Mesenchymal stem cell (in vitro differentiated cells and primary cell): ENCODE measurements around the gene GHRHR. TPM values are rescaled to one million over a fixed set of nuclear protein-coding genes. Genes with fewer than 3 reads are reported as not detected.

Experiments used
- DNase-seq: peaks from one replicate; pipeline ENCODE4 v3.0.0-alpha.2; 2013
- H2AFZ ChIP-seq: one replicate; pipeline ENCODE4 v1.6.1; 2013; ENCODE audit warnings: low read depth, mild to moderate bottlenecking, control low read depth, inconsistent platforms, low read length, moderate library complexity
- H2AK5ac ChIP-seq: 2 replicates; pipeline ENCODE4 v1.6.1; 2013; ENCODE audit warnings: low read length, moderate library complexity, mild to moderate bottlenecking, inconsistent platforms; ENCODE audit not compliant: severe bottlenecking
- H2BK120ac ChIP-seq: one replicate; pipeline ENCODE4 v1.6.1; 2013; ENCODE audit warnings: low read depth, mild to moderate bottlenecking, inconsistent platforms, low read length, moderate library complexity
- H2BK12ac ChIP-seq, 2 experiments: one replicate each; pipeline ENCODE4 v1.6.1; 2013; ENCODE audit warnings: inconsistent platforms in 2 of 2, low read length in 2 of 2, mild to moderate bottlenecking in 2 of 2, moderate library complexity in 2 of 2, control low read depth in 1 of 2
- H2BK15ac ChIP-seq: one replicate; pipeline ENCODE4 v1.6.1; 2013; ENCODE audit warnings: mild to moderate bottlenecking, low read depth, inconsistent platforms; ENCODE audit not compliant: poor library complexity, severe bottlenecking
- H2BK5ac ChIP-seq: 2 replicates; pipeline ENCODE4 v1.6.1; 2013; ENCODE audit warnings: low read depth, mild to moderate bottlenecking, low read length, control low read depth, inconsistent platforms; ENCODE audit not compliant: poor library complexity, severe bottlenecking
- H3K14ac ChIP-seq, 2 experiments: one replicate each; pipeline ENCODE4 v1.6.1; 2013; ENCODE audit warnings: inconsistent platforms in 2 of 2, low read length in 2 of 2, control low read depth in 1 of 2, mild to moderate bottlenecking in 1 of 2, moderate library complexity in 1 of 2
- H3K18ac ChIP-seq, 2 experiments: one replicate each; pipeline ENCODE4 v1.6.1; 2013; ENCODE audit warnings: inconsistent platforms in 2 of 2, low read length in 2 of 2, control low read depth in 1 of 2, low read depth in 1 of 2, mild to moderate bottlenecking in 1 of 2
- H3K23ac ChIP-seq, 2 experiments: one replicate each; pipeline ENCODE4 v1.6.1; 2013; ENCODE audit warnings: inconsistent platforms in 2 of 2, low read length in 2 of 2, mild to moderate bottlenecking in 2 of 2, moderate library complexity in 2 of 2, control low read depth in 1 of 2
- H3K27ac ChIP-seq: 2 replicates; pipeline ENCODE4 v1.5.1; 2013; ENCODE audit warnings: mild to moderate bottlenecking, moderate library complexity, low read length, control low read depth, inconsistent platforms; ENCODE audit not compliant: poor library complexity, severe bottlenecking
- H3K27me3 ChIP-seq, 2 experiments: 2 replicates each; pipeline versions ENCODE4 v1.6.1 to v1.7.0; 2013; ENCODE audit warnings: low read length in 2 of 2, mild to moderate bottlenecking in 2 of 2, moderate library complexity in 2 of 2, control low read depth in 1 of 2, inconsistent platforms in 1 of 2; ENCODE audit not compliant: control insufficient read depth in 1 of 2, insufficient read depth in 1 of 2
- H3K36me3 ChIP-seq, 2 experiments: 2 replicates each; pipeline versions ENCODE4 v1.6.1 to v1.7.0; 2013; ENCODE audit warnings: low read length in 2 of 2, control low read depth in 1 of 2, inconsistent platforms in 1 of 2, low read depth in 1 of 2, mild to moderate bottlenecking in 1 of 2; ENCODE audit not compliant: insufficient read depth in 2 of 2, control insufficient read depth in 1 of 2
- H3K4ac ChIP-seq, 2 experiments: one replicate each; pipeline ENCODE4 v1.6.1; 2013; ENCODE audit warnings: inconsistent platforms in 2 of 2, low read length in 2 of 2, mild to moderate bottlenecking in 2 of 2, moderate library complexity in 2 of 2, control low read depth in 1 of 2, low read depth in 1 of 2
- H3K4me1 ChIP-seq: 2 replicates; pipeline ENCODE4 v1.6.1; 2013; ENCODE audit warnings: low read depth, low read length, control low read depth; ENCODE audit not compliant: control insufficient read depth, insufficient read depth
- H3K4me2 ChIP-seq: 2 replicates; pipeline ENCODE4 v1.6.1; 2013; ENCODE audit warnings: low read length, mild to moderate bottlenecking, inconsistent platforms; ENCODE audit not compliant: poor library complexity, severe bottlenecking
- H3K4me3 ChIP-seq, 2 experiments: 2 replicates each; pipeline versions ENCODE4 v1.5.1 to v1.7.0; 2013; ENCODE audit warnings: low read length in 2 of 2, mild to moderate bottlenecking in 2 of 2, control low read depth in 1 of 2, low read depth in 1 of 2; ENCODE audit not compliant: insufficient read depth in 1 of 2
- H3K79me1 ChIP-seq: replicated peaks from 2 replicates; pipeline ENCODE4 v1.6.1; 2013; ENCODE audit warnings: mild to moderate bottlenecking, control low read depth, low read length, inconsistent platforms; ENCODE audit not compliant: poor library complexity, severe bottlenecking
- H3K9ac ChIP-seq: 2 replicates; pipeline ENCODE4 v1.7.0; 2013; ENCODE audit warnings: mild to moderate bottlenecking, low read length, moderate library complexity
- H3K9me3 ChIP-seq: 2 replicates; pipeline ENCODE4 v1.7.0; 2013; ENCODE audit warnings: mild to moderate bottlenecking, low read length; ENCODE audit not compliant: control insufficient read depth
- H4K8ac ChIP-seq: one replicate; pipeline ENCODE4 v1.6.1; 2013; ENCODE audit warnings: inconsistent platforms, mild to moderate bottlenecking, low read length, moderate library complexity
- H4K91ac ChIP-seq: one replicate; pipeline ENCODE4 v1.6.1; 2013; ENCODE audit warnings: mild to moderate bottlenecking, low read length, inconsistent platforms
- WGBS: methylation state at CpG from one replicate; pipeline ENCODE4 v1.1.7; 2013; ENCODE audit warnings: mixed read lengths; 5-methylcytosine and 5-hydroxymethylcytosine counted together
- polyA plus RNA-seq, 2 experiments: library from polyadenylated mRNA; stranded (reverse); fragments of 200-250 nt; gene quantifications; one replicate each; pipeline ENCODE4 v1.2.3, GENCODE V29; 2013

The GHRHR gene
- polyA plus RNA-seq (2013, experiment 1 of 2): not detected
- polyA plus RNA-seq (2013, experiment 2 of 2): not detected

DNA sequence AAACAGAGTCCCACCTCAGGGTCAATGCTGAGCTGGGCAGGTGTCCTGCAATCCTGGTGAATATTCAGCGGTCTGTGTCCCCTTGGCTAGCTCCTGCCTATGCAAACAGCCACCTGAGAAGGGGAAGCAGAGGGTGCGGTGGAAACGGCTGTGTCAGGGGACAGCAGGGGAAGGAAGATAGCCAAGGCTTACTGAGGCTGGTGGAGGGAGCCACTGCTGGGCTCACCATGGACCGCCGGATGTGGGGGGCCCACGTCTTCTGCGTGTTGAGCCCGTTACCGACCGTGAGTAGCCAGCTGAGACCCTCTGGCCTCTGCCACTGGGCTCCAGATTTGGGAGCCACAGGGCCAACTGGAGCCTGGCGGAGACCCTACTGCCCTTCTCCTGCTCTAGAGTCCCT is at the start of gene GHRHR:
Gene GHRHR (plus strand): TSS at position 112 of the 400 bp plus-strand sequence. CDS start 116 bp downstream, at position 228.
- H2BK12ac ChIP-seq: no peak within 1 kb of the TSS

DNA sequence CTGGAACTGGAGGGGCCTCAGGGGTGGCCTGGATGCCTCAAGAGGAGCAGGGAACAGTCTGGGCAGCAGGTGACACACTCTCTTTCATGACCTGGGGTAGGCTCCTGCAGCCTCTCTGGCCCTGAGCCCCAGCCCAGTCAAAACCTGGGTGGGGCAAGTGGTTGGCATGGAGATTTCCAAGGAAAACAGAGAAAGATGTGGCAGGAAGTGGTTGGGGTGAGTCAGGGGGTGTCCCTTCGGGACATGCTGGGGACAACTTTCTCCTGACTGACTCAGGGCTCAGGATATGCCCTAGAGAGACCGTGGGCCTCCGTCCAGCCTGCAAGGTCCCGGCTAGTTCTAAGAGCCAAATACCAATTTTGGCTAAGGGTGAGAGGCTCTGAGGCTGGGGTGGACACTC is 49.2 kb upstream of the GHRHR start:
- Histone ChIP-seq H3K4me1 (peaks cover 52% of the 10 kb centered on the region), H2BK5ac (no peak overlapping the region), H2BK120ac (no peak overlapping the region), H3K14ac (peak overlapping the region in 1 of 2 experiments; percentile 89), H3K9me3 (no peaks in the 10 kb centered on the region), H3K18ac (peak overlapping the region; percentile 48 to 78), H3K4me3 (peak overlapping the region in 1 of 2 experiments; percentile 6), H3K4ac (no peak overlapping the region), H3K79me1 (no peaks in the 10 kb centered on the region), H3K27me3 (no peaks in the 10 kb centered on the region), H2BK15ac (no peak overlapping the region), H4K8ac (no peak overlapping the region), H3K23ac (no peak overlapping the region), H3K4me2 (no peak overlapping the region), H4K91ac (peak overlapping the region; percentile 43), H3K27ac (no peak overlapping the region), H3K36me3 (peaks cover 0 to 8% of the 10 kb centered on the region in 2 experiments), H2AK5ac (no peak overlapping the region), H2BK12ac (no peak overlapping the region), H2AFZ (no peak overlapping the region), H3K9ac (peak overlapping the region; percentile 66)
- WGBS: 16% methylated on average over 4 of the region's 4 CpGs
- peak; percentile 69 for DNase-seq

More for the DNA sequence above, at the start of gene GHRHR:
- peaks cover 45 to 46% of the 10 kb centered on the region in 2 experiments for H3K27me3 ChIP-seq
- no peaks in the 10 kb centered on the region for H3K36me3 ChIP-seq
- H4K8ac ChIP-seq: no peak within 1 kb of the TSS
- H2BK120ac ChIP-seq: no peak within 1 kb of the TSS
- WGBS: 84% methylated on average over 10 of the region's 11 CpGs
- no peak within 1 kb of the TSS for H2AK5ac ChIP-seq
- H3K4ac ChIP-seq: no peak within 1 kb of the TSS
- H2BK5ac ChIP-seq: no peak within 1 kb of the TSS
- no peak for DNase-seq
- H4K91ac ChIP-seq: no peak within 1 kb of the TSS
- H3K4me3 ChIP-seq: no peak within 1 kb of the TSS
- H3K4me2 ChIP-seq: no peak within 1 kb of the TSS
- H3K27ac ChIP-seq: no peak within 1 kb of the TSS
- peak within 1 kb of the TSS; percentile 54 for H2BK15ac ChIP-seq
- H3K23ac ChIP-seq: no peak within 1 kb of the TSS
- H3K14ac ChIP-seq: no peak within 1 kb of the TSS
- H3K79me1 ChIP-seq: no peaks in the 10 kb centered on the region
- no peak within 1 kb of the TSS for H3K18ac ChIP-seq
- no peaks in the 10 kb centered on the region for H3K9me3 ChIP-seq
- no peak within 1 kb of the TSS for H3K9ac ChIP-seq
- H2AFZ ChIP-seq: no peak within 1 kb of the TSS
- H3K4me1 ChIP-seq: no peaks in the 10 kb centered on the region

DNA sequence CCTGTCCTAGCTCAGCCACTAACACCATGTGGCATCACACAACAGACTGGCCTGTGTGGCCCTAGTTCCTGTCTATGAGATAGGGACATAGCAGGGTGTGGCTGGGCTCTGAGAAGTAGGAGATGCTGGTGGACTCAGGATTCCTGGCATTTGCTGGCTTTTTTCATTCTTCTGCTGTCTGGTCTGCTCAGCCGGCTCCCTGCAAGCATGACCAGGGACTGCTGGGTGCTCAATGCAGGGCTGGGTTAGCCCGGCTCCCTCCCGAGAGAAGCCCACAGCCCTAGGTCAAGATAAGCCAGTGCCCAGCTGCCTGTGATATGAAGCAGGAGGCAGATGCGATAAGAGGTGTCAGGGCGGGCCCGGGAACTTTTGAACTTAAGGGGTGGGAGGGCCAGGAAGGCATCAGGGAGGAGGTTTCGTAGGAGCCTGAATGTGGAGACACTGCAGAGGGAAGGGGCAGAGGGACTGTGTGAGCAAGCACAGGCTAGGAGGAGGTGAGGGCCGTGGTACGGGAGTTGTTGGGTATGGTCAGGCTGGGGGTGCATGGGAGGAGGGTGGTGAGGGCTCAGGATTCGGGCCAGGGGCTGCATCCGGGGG is 48.6 kb upstream of the GHRHR start:
- H3K14ac ChIP-seq: peak overlapping the region in 1 of 2 experiments; percentile 89
- no peak overlapping the region for H3K27ac ChIP-seq
- H3K79me1 ChIP-seq: no peaks in the 10 kb centered on the region
- peak overlapping the region; percentile 23 for H4K8ac ChIP-seq
- DNase-seq: no peak
- H3K36me3 ChIP-seq: peaks cover 0 to 8% of the 10 kb centered on the region in 2 experiments
- H2BK120ac ChIP-seq: no peak overlapping the region
- no peak overlapping the region for H2BK12ac ChIP-seq
- no peak overlapping the region for H3K23ac ChIP-seq
- peak overlapping the region in 1 of 2 experiments; percentile 42 for H3K4ac ChIP-seq
- H2AK5ac ChIP-seq: peak overlapping the region; percentile 33
- H4K91ac ChIP-seq: peak overlapping the region; percentile 43
- WGBS: 49% methylated on average over 11 of the region's 11 CpGs
- no peak overlapping the region for H3K4me3 ChIP-seq
- peak overlapping the region; percentile 64 for H2BK15ac ChIP-seq
- H3K27me3 ChIP-seq: no peaks in the 10 kb centered on the region
- peak overlapping the region; percentile 66 for H3K9ac ChIP-seq
- no peak overlapping the region for H2AFZ ChIP-seq
- H3K4me2 ChIP-seq: no peak overlapping the region
- peaks cover 55% of the 10 kb centered on the region for H3K4me1 ChIP-seq
- H3K9me3 ChIP-seq: no peaks in the 10 kb centered on the region
- H3K18ac ChIP-seq: peak overlapping the region; percentile 48 to 78
- no peak overlapping the region for H2BK5ac ChIP-seq

DNA sequence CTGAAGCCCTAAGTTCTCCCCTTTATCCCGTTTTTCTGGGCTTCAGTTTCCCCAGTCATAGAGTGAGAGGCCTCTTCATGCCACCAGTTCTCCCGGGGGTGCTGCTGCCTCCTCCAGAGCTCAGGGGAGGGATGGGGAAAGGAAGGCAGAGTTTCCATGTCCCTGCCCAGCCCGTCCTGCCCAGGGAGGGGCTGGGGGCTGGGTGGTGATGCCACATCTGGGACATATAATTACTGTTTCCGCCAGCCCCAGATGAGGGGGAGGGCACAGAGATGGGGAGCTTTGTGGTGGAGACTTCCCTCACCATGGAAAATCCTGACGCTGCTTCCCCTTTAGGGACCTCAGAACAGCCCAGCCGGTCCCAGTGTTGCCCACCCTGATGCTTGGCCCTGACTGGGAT is 48.0 kb upstream of the GHRHR start:
- Histone ChIP-seq H2BK120ac (no peak overlapping the region), H2AFZ (no peak overlapping the region), H3K79me1 (no peaks in the 10 kb centered on the region), H2BK5ac (no peak overlapping the region), H3K18ac (no peak overlapping the region), H2BK12ac (peak overlapping the region in 1 of 2 experiments; percentile 24), H3K9ac (peak overlapping the region; percentile 66), H3K27ac (no peak overlapping the region), H3K4ac (no peak overlapping the region), H3K14ac (no peak overlapping the region), H2AK5ac (peak overlapping the region; percentile 32), H2BK15ac (no peak overlapping the region), H3K4me2 (no peak overlapping the region), H3K23ac (no peak overlapping the region), H4K8ac (no peak overlapping the region), H3K36me3 (peaks cover 0 to 8% of the 10 kb centered on the region in 2 experiments), H3K4me1 (peaks cover 57% of the 10 kb centered on the region), H3K4me3 (no peak overlapping the region), H3K27me3 (no peaks in the 10 kb centered on the region), H4K91ac (no peak overlapping the region), H3K9me3 (no peaks in the 10 kb centered on the region)
- WGBS: 85% methylated on average over 6 of the region's 6 CpGs
- DNase-seq: no peak
